ENCODE results near the gene SLC14A1.

SLC14A1 gene

DNA sequence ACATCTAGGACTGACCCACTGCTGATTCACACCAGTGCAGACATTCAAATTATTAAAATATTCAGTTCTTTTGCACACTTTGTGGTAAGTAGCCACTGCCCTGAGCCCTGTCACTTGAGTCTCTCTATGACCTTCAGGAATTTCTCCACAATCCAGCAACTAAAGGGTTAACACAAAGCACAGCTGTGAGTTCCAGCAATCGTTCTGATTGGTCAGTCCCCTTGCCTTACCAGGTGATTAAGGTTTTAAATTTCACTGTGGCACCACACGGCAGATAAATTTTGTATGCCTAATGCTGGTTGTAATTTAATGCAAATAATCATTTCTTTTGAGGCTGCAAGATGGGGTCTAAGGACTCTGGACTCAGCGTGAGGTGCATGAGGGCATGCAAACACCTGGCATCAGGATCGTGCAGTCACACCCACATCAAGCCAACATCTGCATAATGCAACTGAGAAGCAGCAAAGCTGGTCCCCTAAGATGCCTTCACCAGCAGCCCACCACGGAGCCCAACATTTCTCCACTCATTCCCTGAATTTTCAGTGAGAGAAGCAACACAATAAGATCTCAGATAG lies 36.6 kb downstream of the SLC14A1 start:
- no peaks in the 10 kb centered on the region for H3K9me2 ChIP-seq (replicated peaks; ENCODE audit: insufficient read depth, low read length)
- H3K4me3 ChIP-seq (ENCODE audit: low read length): no peak overlapping the region
- TF ChIP-seq, protein P1, sequence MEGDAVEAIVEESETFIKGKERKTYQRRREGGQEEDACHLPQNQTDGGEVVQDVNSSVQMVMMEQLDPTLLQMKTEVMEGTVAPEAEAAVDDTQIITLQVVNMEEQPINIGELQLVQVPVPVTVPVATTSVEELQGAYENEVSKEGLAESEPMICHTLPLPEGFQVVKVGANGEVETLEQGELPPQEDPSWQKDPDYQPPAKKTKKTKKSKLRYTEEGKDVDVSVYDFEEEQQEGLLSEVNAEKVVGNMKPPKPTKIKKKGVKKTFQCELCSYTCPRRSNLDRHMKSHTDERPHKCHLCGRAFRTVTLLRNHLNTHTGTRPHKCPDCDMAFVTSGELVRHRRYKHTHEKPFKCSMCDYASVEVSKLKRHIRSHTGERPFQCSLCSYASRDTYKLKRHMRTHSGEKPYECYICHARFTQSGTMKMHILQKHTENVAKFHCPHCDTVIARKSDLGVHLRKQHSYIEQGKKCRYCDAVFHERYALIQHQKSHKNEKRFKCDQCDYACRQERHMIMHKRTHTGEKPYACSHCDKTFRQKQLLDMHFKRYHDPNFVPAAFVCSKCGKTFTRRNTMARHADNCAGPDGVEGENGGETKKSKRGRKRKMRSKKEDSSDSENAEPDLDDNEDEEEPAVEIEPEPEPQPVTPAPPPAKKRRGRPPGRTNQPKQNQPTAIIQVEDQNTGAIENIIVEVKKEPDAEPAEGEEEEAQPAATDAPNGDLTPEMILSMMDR (IDR thresholded peaks at IDR 0.05; ENCODE audit: low read length): no peak
- TF ChIP-seq EZH2phosphoT487 (IDR thresholded peaks at IDR 0.05; ENCODE audit: low read length): no peak
- TF ChIP-seq EZH2 (optimal IDR thresholded peaks at IDR 0.05; ENCODE audit: low read depth, low read length): no peak
- H3F3A ChIP-seq (ENCODE audit: insufficient read depth, low read length): no peaks in the 10 kb centered on the region
- H3K36me3 ChIP-seq (replicated peaks; ENCODE audit: insufficient read depth, low read length): no peaks in the 10 kb centered on the region
- H3K27me3 ChIP-seq (replicated peaks; ENCODE audit: insufficient read depth, low read length): no peaks in the 10 kb centered on the region
- H3K9ac ChIP-seq (ENCODE audit: low read length): no peak overlapping the region
- H3K79me2 ChIP-seq (ENCODE audit: low read length): no peaks in the 10 kb centered on the region
- H3K4me1 ChIP-seq (ENCODE audit: low read length): no peaks in the 10 kb centered on the region
- no peak overlapping the region for H2AFZ ChIP-seq (ENCODE audit: low read length)
- H4K20me1 ChIP-seq (ENCODE audit: insufficient read depth, low read length): no peaks in the 10 kb centered on the region
- H3K9me3 ChIP-seq (replicated peaks; ENCODE audit: insufficient read depth, low read length): no peaks in the 10 kb centered on the region
- DNase-seq: no peak
- no peak overlapping the region for H3K4me2 ChIP-seq (ENCODE audit: low read depth, low read length)
- no peak overlapping the region for H3K27ac ChIP-seq (ENCODE audit: low read length)

DNA sequence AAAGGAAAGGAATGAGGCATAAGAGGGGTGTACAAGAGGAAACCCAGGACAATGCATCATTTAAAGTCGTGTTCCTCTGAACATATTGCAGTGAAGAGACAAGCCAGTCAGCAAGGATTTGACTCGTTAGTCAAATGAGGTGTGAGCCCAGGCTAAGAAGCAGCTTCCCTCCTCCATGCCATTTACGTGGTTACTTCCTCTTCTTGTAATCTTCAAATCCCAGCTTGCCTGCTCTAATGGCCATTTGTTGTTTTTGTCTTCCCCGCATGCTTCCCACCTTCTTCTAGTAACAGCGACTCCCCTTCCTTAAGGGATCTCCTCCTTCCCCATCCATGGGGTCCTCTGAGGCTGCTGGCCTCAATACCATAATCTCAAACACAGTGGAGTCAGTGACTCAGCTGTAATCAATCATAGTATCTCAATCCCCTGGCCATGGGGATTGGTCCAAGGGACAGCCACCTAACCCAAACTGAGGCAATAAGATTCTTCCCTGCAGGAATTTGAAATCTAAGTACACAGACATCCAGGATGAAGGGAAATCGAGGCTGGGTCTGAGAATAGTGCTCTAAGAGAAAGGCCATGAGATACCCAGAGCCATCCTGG lies 37.6 kb downstream of the SLC14A1 start:
- Histone ChIP-seq H3K9me2 (replicated peaks; ENCODE audit: insufficient read depth, low read length) (no peaks in the 10 kb centered on the region), H3K4me2 (ENCODE audit: low read depth, low read length) (no peak overlapping the region), H3K4me1 (ENCODE audit: low read length) (no peaks in the 10 kb centered on the region), H3K27ac (ENCODE audit: low read length) (no peak overlapping the region), H3K9me3 (replicated peaks; ENCODE audit: insufficient read depth, low read length) (no peaks in the 10 kb centered on the region), H3K36me3 (replicated peaks; ENCODE audit: insufficient read depth, low read length) (no peaks in the 10 kb centered on the region), H4K20me1 (ENCODE audit: insufficient read depth, low read length) (no peaks in the 10 kb centered on the region), H2AFZ (ENCODE audit: low read length) (no peak overlapping the region), H3K9ac (ENCODE audit: low read length) (no peak overlapping the region), H3K27me3 (replicated peaks; ENCODE audit: insufficient read depth, low read length) (no peaks in the 10 kb centered on the region), H3K79me2 (ENCODE audit: low read length) (no peaks in the 10 kb centered on the region), H3F3A (ENCODE audit: insufficient read depth, low read length) (no peaks in the 10 kb centered on the region), H3K4me3 (ENCODE audit: low read length) (no peak overlapping the region)
- no peak for DNase-seq
- no peak for TF ChIP-seq EZH2 (optimal IDR thresholded peaks at IDR 0.05; ENCODE audit: low read depth, low read length)
- TF ChIP-seq, protein P1 (IDR thresholded peaks at IDR 0.05; ENCODE audit: low read length): no peak
- no peak for TF ChIP-seq EZH2phosphoT487 (IDR thresholded peaks at IDR 0.05; ENCODE audit: low read length)

DNA sequence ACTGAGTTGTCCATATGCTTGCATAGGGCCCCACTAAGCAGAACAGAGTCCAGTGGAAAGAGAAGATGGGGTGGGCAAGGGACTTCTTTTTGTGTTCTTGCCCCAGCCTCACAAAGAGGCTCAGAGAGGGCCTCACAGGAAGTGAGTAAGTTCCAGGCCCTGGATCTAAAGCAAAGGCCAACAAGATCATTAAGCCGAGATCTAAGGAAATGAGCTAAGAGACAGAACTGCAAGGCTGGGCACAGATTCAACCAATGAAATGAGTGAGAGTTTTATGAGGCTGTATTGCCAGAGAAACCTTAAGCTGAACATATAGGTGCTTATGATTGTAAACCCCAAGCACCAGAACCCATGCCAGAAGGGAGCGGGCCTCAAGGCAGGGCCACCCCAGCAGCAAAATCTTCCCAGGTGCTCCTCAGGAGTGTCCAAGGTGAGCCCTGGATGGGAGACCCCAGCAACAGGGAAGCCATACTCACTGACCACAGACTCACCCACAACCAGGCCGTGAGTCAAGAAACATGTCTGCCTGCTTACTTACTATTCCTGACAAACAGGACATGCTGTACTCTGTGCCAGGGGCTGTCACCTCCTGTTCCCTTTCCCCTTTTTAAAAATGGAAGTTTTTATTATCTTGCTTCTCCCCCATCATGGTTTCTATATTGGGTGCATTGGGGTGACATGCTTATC lies 40.2 kb downstream of the SLC14A1 start:
- no peaks in the 10 kb centered on the region for H3K79me2 ChIP-seq (ENCODE audit: low read length)
- no peak for DNase-seq
- no peaks in the 10 kb centered on the region for H3K4me1 ChIP-seq (ENCODE audit: low read length)
- no peak overlapping the region for H3K9ac ChIP-seq (ENCODE audit: low read length)
- no peaks in the 10 kb centered on the region for H3K36me3 ChIP-seq (replicated peaks; ENCODE audit: insufficient read depth, low read length)
- H3K9me3 ChIP-seq (replicated peaks; ENCODE audit: insufficient read depth, low read length): no peaks in the 10 kb centered on the region
- no peaks in the 10 kb centered on the region for H4K20me1 ChIP-seq (ENCODE audit: insufficient read depth, low read length)
- no peak overlapping the region for H3K4me3 ChIP-seq (ENCODE audit: low read length)
- no peaks in the 10 kb centered on the region for H3K27me3 ChIP-seq (replicated peaks; ENCODE audit: insufficient read depth, low read length)
- TF ChIP-seq, protein P1 (IDR thresholded peaks at IDR 0.05; ENCODE audit: low read length): no peak
- TF ChIP-seq EZH2 (optimal IDR thresholded peaks at IDR 0.05; ENCODE audit: low read depth, low read length) (no peak), EZH2phosphoT487 (IDR thresholded peaks at IDR 0.05; ENCODE audit: low read length) (no peak)
- H2AFZ ChIP-seq (ENCODE audit: low read length): no peak overlapping the region
- H3K4me2 ChIP-seq (ENCODE audit: low read depth, low read length): no peak overlapping the region
- no peaks in the 10 kb centered on the region for H3K9me2 ChIP-seq (replicated peaks; ENCODE audit: insufficient read depth, low read length)
- H3F3A ChIP-seq (ENCODE audit: insufficient read depth, low read length): no peaks in the 10 kb centered on the region
- no peak overlapping the region for H3K27ac ChIP-seq (ENCODE audit: low read length)
